Esophagus muscularis mucosa (tissue), 3 donors: ENCODE results near the gene ATP13A2.
"Not testable (repeated sequence)": the region's sequence is repeated elsewhere in the genome, so short reads cannot be mapped to it uniquely, and the experiment has no call there.

Experiments used
- CTCF ChIP-seq, 3 experiments: fragments of 200-600 bp in 2 of 3; fragments of 450-650 bp in 1 of 3; sonication (generic) in 2 of 3; IDR thresholded peaks; one replicate each; pipeline ENCODE4 v1.5.1; 2017 to 2019; ENCODE audit warnings: antibody characterized with exemption in 3 of 3, mild to moderate bottlenecking in 2 of 3, moderate library complexity in 1 of 3
- POLR2A ChIP-seq: fragments of 450-650 bp; IDR thresholded peaks from one replicate; pipeline ENCODE4 v1.6.1; 2017; ENCODE audit warnings: antibody characterized with exemption, moderate library complexity, mild to moderate bottlenecking, low read depth

DNA sequence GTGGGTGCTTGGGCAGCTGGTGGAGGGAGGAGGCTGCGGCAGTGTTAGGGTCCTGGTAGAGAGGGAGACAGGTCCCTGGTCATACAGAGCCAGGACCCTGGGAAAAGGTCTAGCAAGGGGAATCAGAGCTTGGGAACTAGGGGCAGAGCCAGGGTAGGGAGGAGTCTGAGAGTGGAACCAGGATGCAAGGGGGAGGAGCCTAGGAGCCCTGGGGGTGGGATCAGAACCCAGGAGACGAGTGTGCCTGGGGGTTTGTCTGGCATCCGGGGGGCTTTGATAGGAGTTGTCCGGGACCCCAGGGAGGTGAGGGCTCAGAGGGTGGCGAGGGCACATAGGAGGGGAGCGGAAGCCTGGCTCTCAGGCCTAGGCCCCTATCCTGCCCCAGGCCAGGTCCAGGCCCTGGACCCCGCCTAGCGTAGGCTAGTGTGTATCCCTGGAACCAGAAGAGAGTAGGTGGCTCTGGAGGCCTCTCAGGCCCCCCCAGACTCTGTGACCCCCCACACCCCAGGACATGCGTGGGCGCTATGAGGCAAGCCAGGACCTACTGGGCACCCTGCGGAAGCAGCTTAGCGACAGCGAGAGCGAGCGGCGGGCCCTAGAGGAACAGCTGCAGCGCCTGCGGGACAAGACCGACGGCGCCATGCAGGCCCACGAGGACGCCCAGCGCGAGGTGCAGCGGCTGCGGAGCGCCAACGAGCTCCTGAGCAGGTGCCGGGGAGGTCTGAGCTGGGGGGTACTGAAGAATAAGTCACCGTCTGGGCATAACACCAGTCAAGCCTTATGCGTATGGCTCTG lies 72.1 kb downstream of the ATP13A2 start:
- TF ChIP-seq CTCF (IDR thresholded peaks at IDR 0.05); POLR2A: not testable (repeated sequence)
